ENCODE data around the gene MIA2.

DNA sequence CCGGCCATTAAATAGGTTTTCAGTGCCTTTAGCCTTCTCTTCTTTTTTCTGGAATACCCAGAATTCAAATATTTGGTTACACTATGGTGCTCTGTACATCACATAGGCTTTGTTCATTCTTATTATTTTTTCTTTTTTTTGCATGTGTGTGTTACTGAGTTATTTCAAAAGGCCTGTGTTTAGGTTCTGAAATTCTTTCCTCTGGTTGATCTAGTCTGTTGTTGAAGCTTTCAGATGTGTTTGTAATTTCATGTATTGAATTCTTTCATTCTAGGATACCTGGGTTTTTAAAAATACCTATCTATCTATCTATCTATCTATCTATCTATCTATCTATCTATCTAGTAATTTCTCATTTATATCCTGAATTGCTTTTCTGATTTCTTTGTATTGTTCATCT is 131.6 kb downstream of the MIA2 start:
- TF ChIP-seq, protein P1, sequence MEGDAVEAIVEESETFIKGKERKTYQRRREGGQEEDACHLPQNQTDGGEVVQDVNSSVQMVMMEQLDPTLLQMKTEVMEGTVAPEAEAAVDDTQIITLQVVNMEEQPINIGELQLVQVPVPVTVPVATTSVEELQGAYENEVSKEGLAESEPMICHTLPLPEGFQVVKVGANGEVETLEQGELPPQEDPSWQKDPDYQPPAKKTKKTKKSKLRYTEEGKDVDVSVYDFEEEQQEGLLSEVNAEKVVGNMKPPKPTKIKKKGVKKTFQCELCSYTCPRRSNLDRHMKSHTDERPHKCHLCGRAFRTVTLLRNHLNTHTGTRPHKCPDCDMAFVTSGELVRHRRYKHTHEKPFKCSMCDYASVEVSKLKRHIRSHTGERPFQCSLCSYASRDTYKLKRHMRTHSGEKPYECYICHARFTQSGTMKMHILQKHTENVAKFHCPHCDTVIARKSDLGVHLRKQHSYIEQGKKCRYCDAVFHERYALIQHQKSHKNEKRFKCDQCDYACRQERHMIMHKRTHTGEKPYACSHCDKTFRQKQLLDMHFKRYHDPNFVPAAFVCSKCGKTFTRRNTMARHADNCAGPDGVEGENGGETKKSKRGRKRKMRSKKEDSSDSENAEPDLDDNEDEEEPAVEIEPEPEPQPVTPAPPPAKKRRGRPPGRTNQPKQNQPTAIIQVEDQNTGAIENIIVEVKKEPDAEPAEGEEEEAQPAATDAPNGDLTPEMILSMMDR (IDR thresholded peaks at IDR 0.05), result no peak
- no peak for TF ChIP-seq POLR2A (IDR thresholded peaks at IDR 0.05)
